Limb (tissue), 2 donors: ENCODE results near the gene FMNL2.

ENCODE experiments used
- DNase-seq, 2 donors: peaks; one replicate each; pipeline ENCODE4 v3.0.0-alpha.2; 2016; ENCODE audit errors: extremely low spot score in 2 of 2

FMNL2 gene

DNA sequence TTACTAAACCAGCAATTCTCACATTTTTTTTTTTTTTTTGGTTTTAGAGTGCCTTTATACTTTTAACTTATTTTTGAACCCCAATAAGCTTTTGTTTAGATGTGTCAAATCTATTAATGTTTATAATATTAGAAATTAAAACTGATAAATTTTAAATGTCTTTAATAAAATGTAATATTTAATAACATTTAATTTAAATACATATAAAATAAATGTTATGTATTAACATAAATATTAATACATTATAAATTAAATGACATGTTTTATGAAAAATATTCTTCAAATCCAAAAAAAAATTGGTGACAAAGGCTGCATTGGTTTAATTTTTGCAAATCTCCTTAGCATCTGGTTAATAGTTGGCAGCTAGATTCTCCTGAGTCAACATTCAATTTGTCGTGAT, 218.5 kb downstream of the FMNL2 start:
- DNase-seq: no peak

DNA sequence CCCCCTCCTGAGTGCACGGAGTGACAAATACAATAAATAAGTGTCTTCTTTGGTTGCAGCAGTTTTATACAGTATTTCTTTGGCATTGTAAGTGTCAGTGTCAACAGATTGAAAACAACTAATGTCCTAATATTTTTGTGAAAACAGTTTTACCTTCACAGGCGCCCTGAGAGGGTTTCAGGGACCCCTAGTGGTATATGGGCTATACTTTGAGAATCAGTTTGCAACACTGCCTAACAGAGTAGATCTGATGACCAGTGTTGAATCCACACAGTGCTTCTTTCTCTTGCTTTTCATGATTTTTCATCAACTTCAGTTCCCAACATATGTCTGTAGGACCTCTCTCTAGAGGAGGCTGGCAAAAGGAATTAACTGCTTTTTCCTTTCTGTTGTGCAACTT, 220.1 kb downstream of the FMNL2 start:
- no peak for DNase-seq

DNA sequence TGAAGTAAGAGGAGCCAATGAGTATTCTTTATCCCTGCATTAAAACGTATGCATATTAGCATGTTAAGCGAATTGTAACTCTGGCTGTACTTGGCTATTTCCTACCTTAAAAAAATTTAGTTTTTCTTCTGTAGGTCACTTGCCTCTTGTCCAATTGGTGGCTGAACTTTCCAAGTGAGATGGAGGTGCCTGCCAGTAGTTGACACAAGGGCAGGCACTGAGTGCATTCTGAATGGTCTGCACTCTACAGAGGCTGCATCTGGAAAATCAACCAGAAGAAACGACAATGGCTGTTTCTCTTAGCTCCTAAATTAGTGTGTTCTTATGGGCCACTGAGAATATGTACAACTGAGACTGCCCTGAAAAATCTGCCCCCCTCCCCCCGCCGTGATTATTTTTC, 221.5 kb downstream of the FMNL2 start:
- DNase-seq: no peak

DNA sequence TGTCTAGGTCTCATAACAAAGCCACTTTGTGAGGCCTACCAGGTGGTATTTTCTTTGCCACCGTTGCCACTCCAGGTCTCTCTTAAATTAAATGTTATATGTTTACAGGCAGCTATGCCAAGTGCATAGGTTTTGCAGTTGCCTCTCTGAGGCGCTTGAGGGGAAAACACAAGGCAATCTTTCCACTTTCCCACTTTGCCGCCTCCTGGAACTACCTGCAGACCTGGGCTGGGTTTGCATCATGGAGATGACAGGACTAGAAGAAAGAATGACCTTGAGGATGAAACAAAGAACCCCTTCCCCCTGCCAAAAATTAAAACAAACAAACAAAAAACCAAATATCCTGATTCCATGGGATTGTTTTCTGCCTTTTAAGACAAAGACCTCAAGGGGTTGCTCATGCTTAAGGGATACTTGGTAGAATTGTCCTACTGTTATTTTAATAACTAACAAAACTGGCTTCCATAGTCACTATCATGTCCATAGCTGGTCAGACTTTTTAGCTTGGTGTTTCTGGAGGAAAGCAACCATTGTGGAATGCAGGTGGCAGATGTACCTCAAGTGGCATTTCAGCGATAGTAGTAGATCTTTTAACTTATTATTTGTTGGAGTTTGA, 222.4 kb downstream of the FMNL2 start:
- no peak for DNase-seq

DNA sequence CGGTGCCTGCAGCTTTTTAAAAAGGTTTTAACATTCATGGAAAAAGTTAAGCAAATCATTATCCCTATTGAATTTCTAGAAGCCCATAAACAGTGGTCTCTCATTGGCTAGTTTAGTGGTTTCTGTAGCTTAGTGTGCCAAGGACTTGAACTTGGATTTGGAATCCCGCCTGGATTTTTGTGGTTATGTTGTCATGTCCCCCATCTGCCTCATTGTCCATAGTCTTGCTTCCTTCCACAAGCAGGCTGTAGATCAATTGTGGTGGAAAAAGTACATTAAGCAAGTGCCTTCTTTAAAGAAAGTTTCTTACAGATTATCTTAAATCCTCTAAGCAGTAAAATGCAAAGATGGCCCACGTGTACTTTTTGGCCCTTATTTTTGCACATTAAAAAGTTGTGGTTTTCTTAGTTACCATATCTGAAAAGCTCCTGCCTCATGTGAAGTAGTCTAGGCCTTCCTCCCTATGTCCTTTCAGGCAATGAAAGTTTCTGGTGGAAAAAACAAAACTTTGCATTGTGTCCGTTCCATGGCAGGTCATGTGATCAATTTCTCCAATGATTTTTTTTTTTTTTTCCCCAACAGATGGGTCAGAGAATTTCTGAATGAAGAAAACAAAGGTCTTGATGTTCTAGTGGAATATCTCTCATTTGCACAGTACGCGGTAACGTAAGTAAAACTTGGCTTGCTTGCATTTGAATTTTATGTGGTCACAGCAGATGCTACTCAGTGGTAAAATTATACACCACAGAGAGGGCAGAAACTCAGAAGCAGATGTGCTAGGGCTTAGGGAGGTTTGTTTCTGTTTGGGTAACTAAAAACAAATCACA, 223.4 kb downstream of the FMNL2 start:
- peak in 1 of 2 donors; percentile 71 for DNase-seq

DNA sequence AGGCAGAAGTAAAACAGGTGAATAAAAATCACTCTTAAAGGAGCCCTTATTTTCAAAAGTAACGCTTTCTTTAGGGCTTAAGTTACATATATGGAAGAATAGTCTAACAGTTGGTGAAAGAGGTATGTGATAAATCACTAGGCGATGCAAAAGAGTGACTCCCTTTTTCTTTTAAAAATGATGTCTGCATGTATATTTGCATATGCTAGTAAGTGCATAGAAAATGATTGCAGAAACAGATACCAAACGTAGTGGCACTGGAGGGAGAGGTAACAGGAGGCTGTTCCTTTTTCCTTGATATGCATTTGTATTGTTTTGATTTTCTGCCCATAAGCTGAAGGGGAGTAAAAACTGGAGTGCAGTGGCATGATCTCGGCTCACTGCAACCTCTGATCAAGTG, 224.0 kb downstream of the FMNL2 start:
- no peak for DNase-seq

DNA sequence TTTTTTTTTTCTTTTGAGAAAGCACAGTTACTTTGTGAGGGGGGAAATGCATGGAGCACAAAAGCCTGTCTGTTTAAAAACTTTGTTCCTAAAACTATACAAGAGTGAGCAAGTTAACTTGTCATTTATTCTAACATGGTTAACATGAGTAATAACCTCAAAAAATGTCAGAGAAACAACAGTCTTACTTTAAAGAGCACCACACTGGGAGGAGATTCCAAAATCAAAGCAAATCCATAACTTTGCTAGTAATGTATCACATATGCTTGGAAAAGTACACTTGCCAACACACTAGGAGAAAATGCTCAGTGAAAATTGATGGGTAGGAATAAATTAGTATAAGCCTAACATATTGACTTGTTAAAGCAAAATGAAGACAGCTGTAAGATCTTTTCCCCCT, 225.2 kb downstream of the FMNL2 start:
- peak in 1 of 2 donors; percentile 54 for DNase-seq

DNA sequence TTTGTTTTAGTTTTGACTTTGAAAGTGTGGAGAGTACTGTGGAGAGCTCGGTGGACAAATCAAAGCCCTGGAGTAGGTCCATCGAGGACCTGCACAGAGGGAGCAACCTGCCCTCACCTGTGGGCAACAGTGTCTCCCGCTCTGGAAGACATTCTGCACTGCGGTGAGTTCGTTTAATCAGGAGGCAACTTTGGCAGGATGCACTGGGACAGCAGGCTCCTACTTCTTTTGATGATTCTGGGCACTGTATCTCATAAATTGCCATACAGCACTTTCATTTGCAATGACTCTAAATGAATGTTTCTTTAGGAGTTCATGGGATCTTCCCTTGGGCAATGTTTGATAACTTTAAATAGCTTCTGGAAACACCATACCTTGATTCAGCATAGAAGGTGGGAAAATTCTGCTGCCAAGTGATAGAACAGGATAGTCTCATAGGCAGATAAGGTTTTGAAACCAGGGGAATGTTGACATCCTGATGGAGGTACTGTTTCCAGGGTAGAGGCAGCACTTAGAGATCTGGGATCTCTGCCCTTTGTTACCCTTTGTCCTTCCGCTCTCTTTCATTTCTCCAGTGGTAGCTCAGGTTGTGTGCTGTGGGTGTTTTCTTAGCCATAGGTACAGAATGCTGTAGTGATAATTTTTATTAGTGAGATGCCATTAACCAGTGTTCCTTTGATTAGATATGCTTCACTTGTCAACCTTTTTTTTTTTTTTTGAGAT, 226.1 kb downstream of the FMNL2 start:
- no peak for DNase-seq

DNA sequence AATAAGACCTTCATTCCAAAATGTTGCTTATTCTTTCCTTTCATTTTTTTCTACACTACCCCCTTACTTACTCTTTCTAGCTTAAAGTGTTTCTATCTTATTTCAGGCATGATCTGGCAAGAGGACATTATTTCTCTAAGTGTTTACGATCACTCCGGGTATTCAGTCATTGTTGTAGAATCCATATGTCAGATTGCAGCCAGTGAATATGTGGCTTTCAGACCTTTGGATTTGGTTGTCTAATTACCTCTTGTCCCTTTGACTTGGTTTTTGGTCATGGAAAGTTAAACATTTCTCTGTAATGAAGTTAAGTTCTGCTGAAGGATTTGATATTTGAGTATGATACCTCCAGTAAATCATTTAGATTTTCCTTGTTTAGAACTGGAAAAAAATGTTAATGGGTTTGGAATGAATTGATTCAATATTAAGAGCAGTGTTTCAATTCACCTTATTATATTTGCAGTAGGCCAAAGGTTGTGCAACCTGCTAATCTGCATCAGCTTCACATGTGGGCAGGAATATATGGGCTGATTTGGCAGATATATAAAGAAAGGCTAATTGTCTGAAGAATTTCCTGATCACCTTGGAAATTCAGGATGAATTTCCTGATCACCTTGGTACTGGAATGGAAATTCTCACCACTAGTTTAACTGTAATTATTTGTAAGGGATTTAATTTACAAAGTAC, 227.4 kb downstream of the FMNL2 start:
- no peak for DNase-seq

DNA sequence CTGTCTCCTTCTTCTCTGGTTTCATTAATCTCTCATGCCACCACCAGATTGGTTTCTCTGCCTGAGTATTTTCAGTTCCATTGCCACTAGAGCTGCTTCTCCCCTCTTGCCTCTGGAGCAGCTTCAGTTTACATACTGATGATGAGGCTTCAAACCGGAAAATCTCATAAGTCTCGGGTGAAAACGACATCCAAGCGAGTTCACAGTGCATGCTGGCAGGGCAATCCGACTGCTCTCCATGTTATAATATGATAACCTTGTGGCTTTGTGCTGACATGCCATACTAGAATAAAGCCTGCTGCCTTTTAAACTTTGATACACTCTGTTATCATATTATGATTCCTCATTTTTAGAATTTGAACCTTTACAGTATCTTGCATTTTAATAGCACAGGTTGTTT, 228.8 kb downstream of the FMNL2 start:
- no peak for DNase-seq

DNA sequence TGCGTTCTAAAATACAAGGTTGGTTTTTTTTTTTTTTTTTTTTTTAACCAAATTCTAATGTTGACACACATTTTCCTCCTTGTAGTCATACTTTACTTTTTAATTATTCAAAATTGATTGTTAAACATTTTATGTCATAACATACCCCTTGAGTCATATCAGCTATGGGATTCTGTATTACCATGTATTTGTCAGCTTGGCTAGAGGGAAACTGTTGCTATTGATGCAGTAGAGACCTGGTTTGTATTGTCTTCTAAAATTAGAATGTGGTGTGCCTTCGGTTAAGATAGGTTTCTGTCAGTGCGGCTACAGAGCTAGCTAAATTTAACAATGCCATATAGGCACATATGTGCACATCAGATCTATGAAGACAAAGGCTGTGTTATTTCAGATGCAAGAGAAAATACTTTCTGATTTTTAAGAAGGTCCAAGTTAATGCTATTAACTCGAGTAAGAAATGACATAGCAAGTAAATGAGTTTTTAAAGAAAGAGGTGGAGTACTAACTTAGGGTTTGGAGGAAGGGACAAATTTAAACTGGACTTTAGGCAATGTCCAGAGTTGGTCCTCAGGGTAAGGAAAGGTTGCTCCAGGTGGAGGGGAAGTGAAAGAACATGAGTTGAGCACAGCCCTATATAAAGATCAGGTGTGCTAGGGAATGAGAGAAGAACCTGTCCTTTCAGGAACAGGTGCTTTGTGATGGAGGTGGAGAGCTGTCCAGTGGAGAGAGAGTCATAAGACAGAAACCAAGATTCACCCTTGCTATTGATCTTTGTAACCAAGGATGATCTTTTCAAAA, 230.0 kb downstream of the FMNL2 start:
- no peak for DNase-seq

DNA sequence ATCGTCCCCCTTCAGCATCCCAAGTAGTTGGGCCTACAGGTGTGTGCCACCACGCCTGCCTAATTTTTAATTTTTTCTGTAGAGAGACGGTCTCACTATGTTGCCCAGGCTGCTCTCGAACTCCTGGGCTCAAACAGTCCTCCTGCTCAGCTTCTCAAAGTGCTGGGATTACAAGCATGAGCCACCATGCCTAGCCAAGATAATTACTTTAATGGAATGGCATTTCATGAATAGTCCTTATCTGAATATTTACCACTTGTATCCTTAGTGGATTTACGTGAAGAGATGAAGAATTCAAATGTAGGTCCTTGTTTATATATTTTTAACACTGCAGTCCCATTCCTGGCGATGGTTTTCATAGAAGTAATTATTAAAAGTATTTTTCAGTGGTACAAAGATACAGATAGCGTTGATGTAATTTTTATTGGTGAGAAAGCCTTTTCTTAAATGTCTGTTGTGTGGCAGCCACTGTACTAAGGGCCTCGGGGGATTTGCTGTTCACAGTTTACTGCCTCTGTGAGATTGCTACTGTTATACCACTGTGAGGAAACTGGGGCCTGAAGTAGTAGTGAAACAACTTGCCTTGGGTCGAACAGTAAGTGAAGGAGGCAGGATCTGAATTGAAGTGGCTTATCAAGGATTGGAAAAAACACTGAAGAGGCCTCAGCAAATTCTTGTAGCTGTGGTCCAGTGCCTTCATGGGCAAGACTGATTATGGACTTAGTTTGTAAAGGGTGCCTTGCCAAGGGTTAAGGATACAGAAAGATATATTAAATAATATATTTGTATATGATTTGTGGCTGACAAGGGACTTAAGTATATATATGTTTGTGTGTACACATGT, 231.1 kb downstream of the FMNL2 start:
- no peak for DNase-seq

DNA sequence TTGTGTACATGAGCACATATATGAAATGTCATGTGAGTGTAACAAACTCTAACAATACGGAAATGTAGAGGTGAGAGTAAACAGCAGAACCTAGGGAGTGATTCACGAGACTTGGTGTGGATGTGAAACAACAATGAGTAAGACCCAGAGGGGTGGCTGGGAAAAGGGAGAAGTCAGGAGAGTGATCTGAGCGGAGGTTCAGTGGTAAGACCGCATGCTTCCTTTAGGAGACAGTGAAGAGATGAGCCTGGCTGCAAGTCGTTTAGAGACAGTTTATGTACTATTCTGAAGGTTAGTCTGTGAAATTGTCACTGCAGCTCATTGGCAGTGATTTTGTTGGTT, 231.7 kb downstream of the FMNL2 start:
- DNase-seq: no peak

DNA sequence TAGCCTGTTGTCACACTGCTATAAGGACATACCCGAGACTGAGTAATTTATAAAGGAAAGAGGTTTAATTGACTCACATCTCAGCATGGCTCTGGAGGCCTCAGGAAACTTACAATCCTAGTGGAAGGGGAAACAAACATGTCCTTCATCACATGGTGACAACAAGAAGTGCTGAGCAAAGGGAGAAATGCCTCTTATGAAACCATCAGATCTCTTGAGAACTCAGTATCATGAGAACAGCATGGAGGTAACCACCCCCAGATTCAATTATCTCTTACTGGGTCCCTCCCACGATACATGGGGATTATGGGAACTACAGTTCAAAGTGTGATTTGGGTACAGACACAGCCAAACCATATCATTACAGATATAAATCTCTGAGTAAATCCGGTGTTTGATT, 233.6 kb downstream of the FMNL2 start:
- DNase-seq: no peak

DNA sequence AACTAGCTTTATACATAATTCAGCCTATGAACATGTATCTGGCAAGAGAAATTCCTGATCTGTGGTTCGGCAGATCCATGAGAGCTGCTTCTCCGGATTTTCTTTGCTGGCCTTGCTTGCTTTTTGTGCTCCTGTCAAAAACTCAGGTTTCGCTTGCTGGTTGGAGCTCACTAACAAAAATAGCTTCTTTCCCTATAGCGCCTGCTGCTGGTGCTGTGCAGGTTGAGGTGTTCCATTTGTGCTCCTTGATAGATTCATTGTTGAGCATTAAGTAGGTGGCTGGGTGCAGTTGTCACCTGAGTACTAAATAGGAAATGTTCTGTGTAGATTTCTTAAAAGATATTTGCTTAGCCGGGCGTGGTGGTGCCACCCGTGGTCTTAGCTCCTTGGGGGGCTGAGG, 234.2 kb downstream of the FMNL2 start:
- no peak for DNase-seq

DNA sequence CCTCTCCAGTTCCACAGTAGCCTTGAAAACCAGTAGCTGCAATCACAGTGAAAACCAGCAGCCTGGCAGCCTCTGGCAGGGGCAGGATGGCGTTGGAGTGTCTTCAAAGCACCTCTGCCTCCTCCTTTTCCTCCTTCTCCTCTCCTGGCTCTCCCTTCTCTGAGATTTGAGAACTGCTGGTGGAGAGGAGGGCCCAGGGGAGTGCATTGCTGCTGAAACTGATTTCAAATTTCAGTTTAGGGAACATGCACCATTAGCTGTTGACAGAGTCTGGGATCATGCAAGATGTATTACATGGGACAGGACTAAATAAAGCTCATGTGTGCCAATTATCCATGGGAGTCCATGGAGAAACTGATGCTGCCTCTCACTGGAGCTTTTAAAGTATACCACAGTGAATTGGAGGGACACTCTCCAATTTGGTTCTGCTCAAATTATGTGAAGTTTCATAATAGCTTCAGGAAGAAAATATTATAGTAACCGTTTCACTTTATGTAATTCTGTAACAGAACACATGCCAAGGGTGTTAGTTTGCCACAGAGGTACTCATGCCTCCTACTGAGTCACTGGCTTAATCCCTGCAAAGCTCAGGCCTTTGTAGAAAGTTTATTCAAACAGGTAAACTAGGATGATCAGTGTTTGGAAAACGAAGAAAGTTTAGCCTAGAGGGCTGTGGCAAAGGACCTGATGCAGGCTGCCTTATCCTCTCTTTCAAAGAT, 236.2 kb downstream of the FMNL2 start:
- no peak for DNase-seq

DNA sequence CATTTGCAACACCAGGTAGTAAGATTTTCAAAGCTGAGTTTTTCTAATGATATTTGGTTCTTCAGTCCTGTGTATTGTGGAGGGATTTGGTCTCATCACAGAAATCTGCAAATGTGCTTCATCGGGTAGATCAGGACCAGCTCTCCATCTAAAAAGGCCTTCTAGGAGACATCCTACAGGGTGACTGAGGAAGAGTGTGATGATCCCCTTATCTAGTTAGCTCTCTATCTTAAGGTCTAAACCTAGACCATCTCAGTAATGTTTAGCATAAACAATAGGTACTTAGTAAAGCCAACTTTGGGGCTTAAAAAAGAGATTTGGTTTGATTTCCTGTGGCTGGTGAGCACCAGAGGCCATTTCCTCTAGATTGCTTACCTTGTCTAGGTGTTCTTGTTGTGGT, 237.1 kb downstream of the FMNL2 start:
- no peak for DNase-seq

DNA sequence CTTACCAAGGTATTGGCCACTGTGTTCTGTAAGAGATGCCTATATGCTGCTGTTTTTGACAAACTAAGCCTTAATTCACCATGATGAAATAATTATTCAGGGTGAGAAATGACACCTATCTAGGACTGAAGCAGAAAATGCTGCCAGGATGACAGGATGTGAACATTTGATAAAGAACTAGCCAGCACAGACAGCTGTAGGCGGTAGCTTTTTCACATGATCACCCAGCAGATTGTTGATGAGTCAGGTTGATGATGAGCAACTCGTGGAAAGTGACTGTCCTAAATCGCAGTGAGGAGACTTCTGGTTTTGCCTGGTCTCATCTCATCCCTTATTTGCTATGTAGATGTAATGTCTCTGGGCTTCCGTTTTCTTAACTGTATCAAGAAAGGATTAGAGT, 238.2 kb downstream of the FMNL2 start:
- no peak for DNase-seq

DNA sequence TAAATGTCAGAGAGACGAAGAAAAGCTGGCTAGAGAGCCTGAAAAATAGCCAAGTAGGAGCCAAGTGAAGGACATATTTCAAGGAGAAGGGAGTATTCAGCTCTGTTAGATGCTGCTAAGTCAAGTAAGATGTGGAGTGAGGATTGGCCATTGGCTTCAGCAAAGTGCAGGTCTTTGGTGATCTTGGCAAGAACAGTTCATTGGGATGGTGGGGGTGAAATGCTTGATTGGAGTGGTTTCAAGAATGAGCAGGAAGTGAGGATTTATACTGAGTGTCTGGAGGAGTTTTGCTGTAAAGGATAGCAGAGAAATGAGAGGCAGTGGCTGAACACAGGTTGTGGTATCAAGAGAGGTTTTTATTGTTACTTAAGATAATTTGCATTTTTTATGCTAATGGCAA, 242.6 kb downstream of the FMNL2 start:
- DNase-seq: no peak

DNA sequence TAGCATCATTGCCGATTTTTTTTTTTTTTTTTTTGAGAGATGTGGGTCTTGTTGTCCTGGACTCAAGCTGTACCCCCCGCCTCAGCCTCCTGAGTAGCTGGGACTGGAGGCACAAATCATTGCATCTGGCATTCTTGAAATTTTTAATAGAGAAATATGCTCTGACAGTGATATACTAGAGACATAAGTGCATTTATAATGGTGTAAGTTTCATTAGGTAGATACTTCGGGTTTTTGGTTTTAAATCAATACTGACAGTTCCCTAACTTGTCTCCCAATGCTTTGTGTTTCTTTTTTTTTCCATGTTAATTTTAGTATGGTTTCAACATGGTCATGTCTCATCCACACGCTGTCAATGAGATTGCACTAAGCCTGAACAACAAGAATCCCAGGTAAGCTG, 243.6 kb downstream of the FMNL2 start:
- no peak for DNase-seq
